Right lobe of liver (tissue), 6 donors: ENCODE data around the gene ATP13A3. TPM values are rescaled to one million over a fixed set of nuclear protein-coding genes. Genes with fewer than 3 reads are reported as not detected.

Source experiments
- ATAC-seq, 4 donors: fragments of 200-7000 bp; cut with Tn5 transposase; one replicate each; pipeline ENCODE4 v1.9.1; 2020; ENCODE audit warnings: mild to moderate bottlenecking in 4 of 4, moderate library complexity in 4 of 4
- DNase-seq, 3 donors: peaks; one replicate each; pipeline ENCODE4 v3.0.0-alpha.2; 2020
- H3K27ac ChIP-seq, 3 donors: fragments of 200-600 bp; one replicate each; pipeline ENCODE4 v1.8.0; 2022
- H3K27me3 ChIP-seq, 2 donors: fragments of 200-600 bp; one replicate each; pipeline ENCODE4 v1.8.0; 2022
- H3K36me3 ChIP-seq, 4 donors: fragments of 200-600 bp; sonication (generic) in 1 of 4; one replicate each; pipeline versions ENCODE4 v1.5.1 to v1.8.0; 2017 to 2022; ENCODE audit warnings: control low read depth in 1 of 4
- H3K4me1 ChIP-seq, 4 donors: fragments of 200-600 bp; sonication (generic) in 1 of 4; one replicate each; pipeline versions ENCODE4 v1.5.1 to v1.8.0; 2017 to 2022; ENCODE audit warnings: control low read depth in 1 of 4
- H3K4me3 ChIP-seq, 3 donors: fragments of 200-600 bp; one replicate each; pipeline ENCODE4 v1.8.0; 2022
- H3K9me3 ChIP-seq, 4 donors: fragments of 200-600 bp; sonication (generic) in 1 of 4; one replicate each; pipeline versions ENCODE4 v1.5.1 to v1.8.0; 2017 to 2022; ENCODE audit warnings: control low read depth in 1 of 4
- CTCF ChIP-seq, 4 donors: fragments of 200-600 bp in 3 of 4; fragments of 450-650 bp in 1 of 4; IDR thresholded peaks; one replicate each; pipeline versions ENCODE4 v1.5.1 to v1.8.0; 2016 to 2022; ENCODE audit warnings: antibody characterized with exemption in 4 of 4, mild to moderate bottlenecking in 2 of 4
- POLR2A ChIP-seq: fragments of 450-650 bp; IDR thresholded peaks from one replicate; pipeline ENCODE4 v1.6.1; 2017; ENCODE audit warnings: antibody characterized with exemption, mild to moderate bottlenecking
- WGBS: methylation state at CpG from one replicate; pipeline ENCODE4 v1.1.6; 2018; ENCODE audit warnings: low coverage, low lambda C conversion rate; ENCODE audit not compliant: insufficient coverage; ENCODE audit errors: missing lambda C conversion rate; 5-methylcytosine and 5-hydroxymethylcytosine counted together
- intact Hi-C, 2 donors: fragments of 100-400 bp; cut with DNase I; formaldehyde crosslinking; loops; one replicate each; pipeline versions ENCODE4 v1.11.2 to v1.14.1; 2022
- total RNA-seq, 6 experiments: library from RNA; depleted of rRNA in 2 of 6; stranded (reverse); fragments of >200 nt in 2 of 6; fragmentation: NEBNext Ultra II Directional in 3 of 6; extraction: Animal tissue kit (Norgen Biotek cat#: 25700) in 3 of 6; gene quantifications; one replicate each; pipeline versions ENCODE4 v1.1.0 to v1.2.4, GENCODE V29; 2016 to 2023
- donor health status: DM: no; HTN: yes; CAD: no.
- donor health status: DM: no; HTN: no; CAD: no.
- donor health status: DM: no; HTN: no; CAD: no.
- donor health status: DM: no; HTN: yes; CAD: no.
- donor health status: DM: no; HTN: yes; CAD: no.

ATP13A3 gene
- total RNA-seq, 6 experiments from 2014 or later = 109 to 172 (median 145) TPM

GRCh38 chr3:194380326-194380725 lies 106.5 kb downstream of the ATP13A3 start:
- Histone ChIP-seq H3K4me3 (no peak overlapping the region), H3K4me1 (no peaks in the 10 kb centered on the region), H3K9me3 (no peaks in the 10 kb centered on the region), H3K27ac (no peak overlapping the region), H3K36me3 (no peaks in the 10 kb centered on the region), H3K27me3 (no peaks in the 10 kb centered on the region)
- intact Hi-C loops = no loop called here
- ATAC-seq (no peak), DNase-seq (peak in 1 of 3 donors; percentile 9)
- TF ChIP-seq CTCF (IDR thresholded peaks at IDR 0.05) (no peak), POLR2A (no peak)
- WGBS = 44% methylated on average over 1 of the region's 7 CpGs

GRCh38 chr3:194379651-194380050 lies 107.2 kb downstream of the ATP13A3 start:
- no peak for TF ChIP-seq CTCF (IDR thresholded peaks at IDR 0.05)
- TF ChIP-seq POLR2A = no peak
- H3K27ac ChIP-seq = no peak overlapping the region
- no peaks in the 10 kb centered on the region for H3K4me1 ChIP-seq
- intact Hi-C loops = no loop called here
- no peak for ATAC-seq
- peak in 1 of 3 donors; percentile 15 for DNase-seq
- H3K4me3 ChIP-seq = no peak overlapping the region
- H3K36me3 ChIP-seq = no peaks in the 10 kb centered on the region
- no peaks in the 10 kb centered on the region for H3K9me3 ChIP-seq
- WGBS = 79% methylated on average over 9 of the region's 9 CpGs
- no peaks in the 10 kb centered on the region for H3K27me3 ChIP-seq

GRCh38 chr3:194379231-194379630 lies 107.6 kb downstream of the ATP13A3 start:
- Histone ChIP-seq H3K36me3 (no peaks in the 10 kb centered on the region), H3K27ac (no peak overlapping the region), H3K4me1 (no peaks in the 10 kb centered on the region), H3K9me3 (no peaks in the 10 kb centered on the region), H3K4me3 (no peak overlapping the region), H3K27me3 (no peaks in the 10 kb centered on the region)
- DNase-seq = no peak
- TF ChIP-seq POLR2A (no peak), CTCF (IDR thresholded peaks at IDR 0.05) (no peak)
- WGBS = 76% methylated on average over 4 of the region's 6 CpGs
- intact Hi-C loops = no loop called here
- no peak for ATAC-seq

GRCh38 chr3:194377708-194378107 lies 109.1 kb downstream of the ATP13A3 start:
- H3K27ac ChIP-seq = no peak overlapping the region
- 78% methylated on average over 1 of the region's 1 CpG for WGBS
- H3K9me3 ChIP-seq = no peaks in the 10 kb centered on the region

More at GRCh38 chr3:194377708-194378107, 109.1 kb downstream of the ATP13A3 start:
- TF ChIP-seq CTCF (IDR thresholded peaks at IDR 0.05) (no peak), POLR2A (no peak)
- peak in 1 of 3 donors; percentile 17 for DNase-seq
- H3K4me3 ChIP-seq = no peak overlapping the region
- no peaks in the 10 kb centered on the region for H3K4me1 ChIP-seq
- H3K36me3 ChIP-seq = no peaks in the 10 kb centered on the region
- no peak for ATAC-seq
- H3K27me3 ChIP-seq = no peaks in the 10 kb centered on the region
- intact Hi-C loops = no loop called here
